Brain microvascular endothelial cell (primary cell): ENCODE results near the gene U2AF1L4.

ENCODE experiments used
- DNase-seq: peaks from one replicate; pipeline ENCODE4 v3.0.0-alpha.2; 2020
- H3K27ac ChIP-seq: fragments of 250-450 bp; sonication (Bioruptor Pico); 2 replicates; pipeline ENCODE4 v1.5.1; 2020; ENCODE audit warnings: mild to moderate bottlenecking, moderate library complexity
- H3K27me3 ChIP-seq: fragments of 250-450 bp; sonication (Bioruptor Pico); replicated peaks from 2 replicates; pipeline ENCODE4 v1.5.1; 2020; ENCODE audit warnings: mild to moderate bottlenecking
- H3K36me3 ChIP-seq: fragments of 250-450 bp; sonication (Bioruptor Pico); replicated peaks from 2 replicates; pipeline ENCODE4 v1.5.1; 2020; ENCODE audit warnings: mild to moderate bottlenecking
- H3K4me3 ChIP-seq: 2 replicates; pipeline ENCODE4 v1.5.1; 2011; ENCODE audit warnings: low read depth, mild to moderate bottlenecking, control low read depth, low read length, moderate library complexity
- in situ Hi-C: cut with HindIII; loops from 2 replicates; pipeline ENCODE4 v1.10.0; 2017; ENCODE audit warnings: low sequenced_read_pairs, low pct_ligation_motif_present
- TF ChIP-seq, protein P1 (sequence below): IDR thresholded peaks from 2 replicates; pipeline ENCODE4 v1.5.1; 2011; ENCODE audit warnings: low read depth, mild to moderate bottlenecking, moderate library complexity, low read length, control low read depth, inconsistent platforms; ENCODE audit errors: missing control alignments

The U2AF1L4 gene

GRCh38 chr19:35743640-35744429 lies 1.4 kb downstream of the U2AF1L4 start:
- Histone ChIP-seq H3K27me3 (no peaks in the 10 kb centered on the region), H3K4me3 (no peak overlapping the region), H3K36me3 (no peaks in the 10 kb centered on the region), H3K27ac (no peak overlapping the region)
- in situ Hi-C loops, result no loop called here
- no peak for DNase-seq
- TF ChIP-seq, protein P1, sequence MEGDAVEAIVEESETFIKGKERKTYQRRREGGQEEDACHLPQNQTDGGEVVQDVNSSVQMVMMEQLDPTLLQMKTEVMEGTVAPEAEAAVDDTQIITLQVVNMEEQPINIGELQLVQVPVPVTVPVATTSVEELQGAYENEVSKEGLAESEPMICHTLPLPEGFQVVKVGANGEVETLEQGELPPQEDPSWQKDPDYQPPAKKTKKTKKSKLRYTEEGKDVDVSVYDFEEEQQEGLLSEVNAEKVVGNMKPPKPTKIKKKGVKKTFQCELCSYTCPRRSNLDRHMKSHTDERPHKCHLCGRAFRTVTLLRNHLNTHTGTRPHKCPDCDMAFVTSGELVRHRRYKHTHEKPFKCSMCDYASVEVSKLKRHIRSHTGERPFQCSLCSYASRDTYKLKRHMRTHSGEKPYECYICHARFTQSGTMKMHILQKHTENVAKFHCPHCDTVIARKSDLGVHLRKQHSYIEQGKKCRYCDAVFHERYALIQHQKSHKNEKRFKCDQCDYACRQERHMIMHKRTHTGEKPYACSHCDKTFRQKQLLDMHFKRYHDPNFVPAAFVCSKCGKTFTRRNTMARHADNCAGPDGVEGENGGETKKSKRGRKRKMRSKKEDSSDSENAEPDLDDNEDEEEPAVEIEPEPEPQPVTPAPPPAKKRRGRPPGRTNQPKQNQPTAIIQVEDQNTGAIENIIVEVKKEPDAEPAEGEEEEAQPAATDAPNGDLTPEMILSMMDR, result no peak

- no peak within 1 kb of the TSS for H3K27ac ChIP-seq
- no peak for DNase-seq
- H3K27me3 ChIP-seq, result no peaks in the 10 kb centered on the region
- in situ Hi-C loops, result no loop called here
- TF ChIP-seq, protein P1, result no peak
- H3K36me3 ChIP-seq, result peaks cover 14% of the 10 kb centered on the region
- no peak within 1 kb of the TSS for H3K4me3 ChIP-seq
Observed at GRCh38 chr19:35742121-35742724, 3.0 kb downstream of the U2AF1L4 start, which contains the start of gene IGFLR1. IGFLR1 (minus strand) TSS chr19:35742452; CDS start chr19:35741180, 1,272 bp downstream.

DNA sequence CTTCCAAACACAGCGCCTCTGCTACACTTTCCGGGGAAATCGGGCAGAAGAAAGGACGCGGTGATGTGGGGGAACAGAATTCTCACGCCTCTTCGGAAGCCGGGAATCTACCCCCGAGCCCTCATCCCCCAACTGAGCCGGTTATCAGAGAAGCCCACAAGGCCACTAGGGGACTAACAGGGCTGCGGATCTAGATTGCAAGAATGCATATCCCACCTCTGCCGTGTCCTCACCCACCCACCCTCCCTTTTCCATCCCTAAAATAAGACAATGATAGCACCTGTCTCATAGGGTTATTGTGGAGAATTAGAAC lies 4.1 kb downstream of the U2AF1L4 start:
- H3K27me3 ChIP-seq, result no peaks in the 10 kb centered on the region
- TF ChIP-seq, protein P1, result no peak
- H3K27ac ChIP-seq, result peak overlapping the region; percentile 48
- peak overlapping the region; percentile 68 for H3K4me3 ChIP-seq
- DNase-seq, result no peak
- peaks cover 19% of the 10 kb centered on the region for H3K36me3 ChIP-seq
- in situ Hi-C loops, result no loop called here

- Histone ChIP-seq H3K27ac (peak overlapping the region; percentile 48), H3K36me3 (peaks cover 19% of the 10 kb centered on the region), H3K4me3 (peak overlapping the region; percentile 68), H3K27me3 (no peaks in the 10 kb centered on the region)
- in situ Hi-C loops, result no loop called here
- peak; percentile 97 for DNase-seq
- TF ChIP-seq, protein P1, result peak; percentile 41
Observed at GRCh38 chr19:35740423-35741202, 4.6 kb downstream of the U2AF1L4 start.

DNA sequence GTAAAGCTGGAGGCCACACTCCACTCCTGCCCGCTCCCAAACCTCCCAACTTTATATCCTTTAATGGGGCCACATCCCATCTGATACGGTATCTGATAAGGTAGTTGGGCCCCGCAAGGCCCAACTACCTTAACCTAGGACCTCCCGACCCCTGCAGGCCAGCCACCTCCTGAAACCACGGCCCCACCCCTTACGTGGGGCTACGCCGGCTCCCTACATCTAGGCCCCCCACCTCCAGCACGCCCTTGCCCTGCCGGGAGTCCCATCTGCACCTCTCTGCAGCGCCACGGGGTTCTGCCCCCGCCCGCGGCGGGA lies 5.2 kb downstream of the U2AF1L4 start:
- no peak for DNase-seq
- TF ChIP-seq, protein P1, result no peak
- in situ Hi-C loops, result no loop called here
- Histone ChIP-seq H3K27ac (no peak overlapping the region), H3K36me3 (peaks cover 20% of the 10 kb centered on the region), H3K4me3 (peak overlapping the region; percentile 68), H3K27me3 (no peaks in the 10 kb centered on the region)
